HepG2 (cell line): ENCODE data around the gene STIM2. TPM values are rescaled to one million over a fixed set of nuclear protein-coding genes. Genes with fewer than 3 reads are reported as not detected.

Experiments
- ARNTL ChIP-seq: sonication (generic); formaldehyde crosslinking; IDR thresholded peaks from 2 replicates; pipeline ENCODE4 v1.4.0; 2020; ENCODE audit warnings: mild to moderate bottlenecking, missing genetic modification reagents
- ATM ChIP-seq: fragments of 450-650 bp; IDR thresholded peaks from 2 replicates; pipeline ENCODE4 v1.7.1; 2017; ENCODE audit warnings: mild to moderate bottlenecking, borderline replicate concordance
- CEBPZ ChIP-seq: IDR thresholded peaks from 2 replicates; pipeline ENCODE4 v1.6.1; 2012; ENCODE audit warnings: low read length, improper control_type of control experiment
- DMTF1 ChIP-seq: sonication (generic); formaldehyde crosslinking; IDR thresholded peaks from 2 replicates; pipeline ENCODE4 v1.4.0; 2020; ENCODE audit warnings: mild to moderate bottlenecking, missing genetic modification reagents
- ELF4 ChIP-seq: sonication (generic); formaldehyde crosslinking; IDR thresholded peaks from 2 replicates; pipeline ENCODE4 v1.5.0; 2020; ENCODE audit warnings: missing genetic modification reagents, mild to moderate bottlenecking, moderate library complexity, borderline replicate concordance
- GATAD1 ChIP-seq: IDR thresholded peaks from 2 replicates; pipeline ENCODE4 v1.6.1; 2016; ENCODE audit warnings: missing genetic modification reagents, missing compliant biosample characterization
- HMG20B ChIP-seq: conservative IDR thresholded peaks from 2 replicates; pipeline ENCODE4 v1.6.1; 2016; ENCODE audit warnings: missing genetic modification reagents, missing compliant biosample characterization
- HNF4A ChIP-seq: sonication (generic); formaldehyde crosslinking; IDR thresholded peaks from 2 replicates; pipeline ENCODE4 v1.4.0; 2020; ENCODE audit warnings: missing genetic modification reagents
- RBM39 ChIP-seq: fragments of 200-400 bp; formaldehyde crosslinking; IDR thresholded peaks from one replicate; pipeline ENCODE4 v1.6.1; 2018; ENCODE audit warnings: antibody characterized with exemption, mild to moderate bottlenecking, low read depth, low read length; ENCODE audit not compliant: poor library complexity, severe bottlenecking
- STAT5B ChIP-seq: sonication (generic); formaldehyde crosslinking; IDR thresholded peaks from 2 replicates; pipeline ENCODE4 v1.4.0; 2020; ENCODE audit warnings: missing genetic modification reagents
- XRCC5 ChIP-seq: fragments of 200-400 bp; formaldehyde crosslinking; optimal IDR thresholded peaks from 2 replicates; pipeline ENCODE3; 2017; ENCODE audit warnings: mild to moderate bottlenecking, low read length
- ZNF230 ChIP-seq: sonication (generic); formaldehyde crosslinking; IDR thresholded peaks from 2 replicates; pipeline ENCODE4 v1.4.0; 2020; ENCODE audit warnings: mild to moderate bottlenecking, missing genetic modification reagents
- ZNF331 ChIP-seq: sonication (generic); formaldehyde crosslinking; IDR thresholded peaks from 2 replicates; pipeline ENCODE4 v1.4.0; 2020; ENCODE audit warnings: missing genetic modification reagents
- ZNF577 ChIP-seq: sonication (generic); formaldehyde crosslinking; IDR thresholded peaks from 2 replicates; pipeline ENCODE4 v1.4.0; 2020; ENCODE audit warnings: mild to moderate bottlenecking, low read depth, missing genetic modification reagents, borderline replicate concordance
- ZNF678 ChIP-seq: sonication (generic); formaldehyde crosslinking; IDR thresholded peaks from 2 replicates; pipeline ENCODE4 v1.4.0; 2020; ENCODE audit warnings: mild to moderate bottlenecking, missing genetic modification reagents
- ZNF761 ChIP-seq: sonication (generic); formaldehyde crosslinking; conservative IDR thresholded peaks from 2 replicates; pipeline ENCODE4 v1.4.0; 2020; ENCODE audit warnings: mild to moderate bottlenecking, missing genetic modification reagents
- ZNF780A ChIP-seq: sonication (generic); formaldehyde crosslinking; IDR thresholded peaks from 2 replicates; pipeline ENCODE4 v1.8.0; 2022; ENCODE audit warnings: mild to moderate bottlenecking, missing genetic modification reagents, moderate library complexity
- ZNF781 ChIP-seq: sonication (generic); formaldehyde crosslinking; IDR thresholded peaks from 2 replicates; pipeline ENCODE4 v1.5.1; 2020; ENCODE audit warnings: borderline replicate concordance, mild to moderate bottlenecking, missing genetic modification reagents; ENCODE audit errors: not compliant biosample characterization
- ZSCAN21 ChIP-seq: sonication (generic); formaldehyde crosslinking; IDR thresholded peaks from 2 replicates; pipeline ENCODE4 v1.8.0; 2022; ENCODE audit warnings: mild to moderate bottlenecking, missing genetic modification reagents, moderate library complexity, borderline replicate concordance
- polyA plus RNA-seq, 8 experiments: library from polyadenylated mRNA; depleted of rRNA in 3 of 8; stranded (reverse) in 7 of 8; unstranded in 1 of 8; fragments of >200 nt; fragmentation: Illumina TruSeq in 4 of 8; extraction: Trizol in 4 of 8; gene quantifications; 2 replicates each; pipeline versions ENCODE4 v1.2.1 to v1.2.3, GENCODE V29; 2011 to 2016; ENCODE audit warnings: low read depth in 4 of 8, missing spikeins in 1 of 8, mixed read lengths in 1 of 8; ENCODE audit not compliant: insufficient read depth in 1 of 8
- total RNA-seq, 5 experiments: library from RNA; depleted of rRNA; stranded (reverse); fragments of >200 nt; fragmentation: Illumina TruSeq; extraction: Trizol; gene quantifications; 2 replicates each; pipeline ENCODE4 v1.2.3, GENCODE V29; 2016; ENCODE audit warnings: low read depth in 1 of 5
- TF ChIP-seq, protein P1 (sequence below): sonication (generic); formaldehyde crosslinking; IDR thresholded peaks from 2 replicates; pipeline ENCODE4 v1.4.0; 2020; ENCODE audit warnings: missing genetic modification reagents

STIM2 gene
- total and polyA plus RNA-seq, 2 of the 13 experiments (the other 11 are each of a cell fraction or from before 2014, with no cell fraction given) = 19.3 to 19.4 TPM

GRCh38 chr4:26860157-26860921 lies at the start of gene STIM2 (continued):
- TF ChIP-seq ZNF678 (CRISPR knock-in tag) = 0 out of 2 replicates have a peak, but pooled peaks have one; percentile 54
- peak; percentile 54; the same call in 1 of the 2 replicates for TF ChIP-seq ZNF230 (CRISPR knock-in tag)
- TF ChIP-seq ATM = no peak
- TF ChIP-seq ZSCAN21 = peak; percentile 40; the same call in 1 of the 2 replicates
- TF ChIP-seq GATAD1 (CRISPR knock-in tag) = no peak; the same call in 1 of the 2 replicates
- TF ChIP-seq XRCC5 = peak; percentile 70
- no peak for TF ChIP-seq ZNF780A (CRISPR knock-in tag)
- TF ChIP-seq HNF4A = 0 out of 2 replicates have a peak, but pooled peaks have one; percentile 5
- no peak for TF ChIP-seq ELF4 (CRISPR knock-in tag)
- TF ChIP-seq ARNTL = peak; percentile 24; the same call in 1 of the 2 replicates
- TF ChIP-seq ZNF577 (CRISPR knock-in tag) = no peak
- TF ChIP-seq DMTF1 = no peak
- peak; percentile 61 for TF ChIP-seq ZNF781
- TF ChIP-seq STAT5B (CRISPR knock-in tag) = no peak
- peak; percentile 64 for TF ChIP-seq RBM39
- TF ChIP-seq, protein P1, sequence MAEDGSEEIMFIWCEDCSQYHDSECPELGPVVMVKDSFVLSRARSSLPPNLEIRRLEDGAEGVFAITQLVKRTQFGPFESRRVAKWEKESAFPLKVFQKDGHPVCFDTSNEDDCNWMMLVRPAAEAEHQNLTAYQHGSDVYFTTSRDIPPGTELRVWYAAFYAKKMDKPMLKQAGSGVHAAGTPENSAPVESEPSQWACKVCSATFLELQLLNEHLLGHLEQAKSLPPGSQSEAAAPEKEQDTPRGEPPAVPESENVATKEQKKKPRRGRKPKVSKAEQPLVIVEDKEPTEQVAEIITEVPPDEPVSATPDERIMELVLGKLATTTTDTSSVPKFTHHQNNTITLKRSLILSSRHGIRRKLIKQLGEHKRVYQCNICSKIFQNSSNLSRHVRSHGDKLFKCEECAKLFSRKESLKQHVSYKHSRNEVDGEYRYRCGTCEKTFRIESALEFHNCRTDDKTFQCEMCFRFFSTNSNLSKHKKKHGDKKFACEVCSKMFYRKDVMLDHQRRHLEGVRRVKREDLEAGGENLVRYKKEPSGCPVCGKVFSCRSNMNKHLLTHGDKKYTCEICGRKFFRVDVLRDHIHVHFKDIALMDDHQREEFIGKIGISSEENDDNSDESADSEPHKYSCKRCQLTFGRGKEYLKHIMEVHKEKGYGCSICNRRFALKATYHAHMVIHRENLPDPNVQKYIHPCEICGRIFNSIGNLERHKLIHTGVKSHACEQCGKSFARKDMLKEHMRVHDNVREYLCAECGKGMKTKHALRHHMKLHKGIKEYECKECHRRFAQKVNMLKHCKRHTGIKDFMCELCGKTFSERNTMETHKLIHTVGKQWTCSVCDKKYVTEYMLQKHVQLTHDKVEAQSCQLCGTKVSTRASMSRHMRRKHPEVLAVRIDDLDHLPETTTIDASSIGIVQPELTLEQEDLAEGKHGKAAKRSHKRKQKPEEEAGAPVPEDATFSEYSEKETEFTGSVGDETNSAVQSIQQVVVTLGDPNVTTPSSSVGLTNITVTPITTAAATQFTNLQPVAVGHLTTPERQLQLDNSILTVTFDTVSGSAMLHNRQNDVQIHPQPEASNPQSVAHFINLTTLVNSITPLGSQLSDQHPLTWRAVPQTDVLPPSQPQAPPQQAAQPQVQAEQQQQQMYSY (CRISPR knock-in tag) = no peak
- no peak for TF ChIP-seq ZNF331 (CRISPR knock-in tag)
- TF ChIP-seq HMG20B (CRISPR knock-in tag) = no peak; the same call in 1 of the 2 replicates
- no peak for TF ChIP-seq CEBPZ
- TF ChIP-seq ZNF761 = 0 out of 2 replicates have a peak, but pooled peaks have one; percentile 59
